BLaER1 treated with 17β-estradiol and CSF1 and Interleukin-3, amounts not matched to agents 10 nM and 100 nM (cell line): ENCODE data around the gene ZNF792.

Source experiments
- H3K27ac ChIP-seq, 11 experiments: shearing (Covaris generic); formaldehyde crosslinking; 2 replicates each; pipeline ENCODE4 v1.8.1; 2022
- H3K27me3 ChIP-seq, 11 experiments: shearing (Covaris generic); formaldehyde crosslinking; 2 replicates each; pipeline ENCODE4 v1.8.1; 2022
- H3K36me3 ChIP-seq, 11 experiments: shearing (Covaris generic); formaldehyde crosslinking; 2 replicates each; pipeline ENCODE4 v1.8.1; 2022
- H3K4me1 ChIP-seq, 10 experiments: shearing (Covaris generic); formaldehyde crosslinking; 2 replicates each; pipeline ENCODE4 v1.8.1; 2022
- H3K4me2 ChIP-seq, 11 experiments: shearing (Covaris generic); formaldehyde crosslinking; 2 replicates each; pipeline ENCODE4 v1.8.1; 2022
- H3K4me3 ChIP-seq, 10 experiments: shearing (Covaris generic); formaldehyde crosslinking; 2 replicates each; pipeline ENCODE4 v1.8.1; 2022
- H3K9ac ChIP-seq, 11 experiments: shearing (Covaris generic); formaldehyde crosslinking; 2 replicates each; pipeline ENCODE4 v1.8.1; 2022
- H3K9me3 ChIP-seq, 11 experiments: shearing (Covaris generic); formaldehyde crosslinking; replicated peaks in 1 of 11; 2 replicates each; pipeline ENCODE4 v1.8.1; 2022
- H4K20me1 ChIP-seq, 11 experiments: shearing (Covaris generic); formaldehyde crosslinking; 2 replicates each; pipeline ENCODE4 v1.8.1; 2022
- Cebpa-rat ChIP-seq, 11 experiments: shearing (Covaris generic); IDR thresholded peaks; 2 replicates each; pipeline ENCODE4 v1.8.1; 2022

The ZNF792 gene

DNA sequence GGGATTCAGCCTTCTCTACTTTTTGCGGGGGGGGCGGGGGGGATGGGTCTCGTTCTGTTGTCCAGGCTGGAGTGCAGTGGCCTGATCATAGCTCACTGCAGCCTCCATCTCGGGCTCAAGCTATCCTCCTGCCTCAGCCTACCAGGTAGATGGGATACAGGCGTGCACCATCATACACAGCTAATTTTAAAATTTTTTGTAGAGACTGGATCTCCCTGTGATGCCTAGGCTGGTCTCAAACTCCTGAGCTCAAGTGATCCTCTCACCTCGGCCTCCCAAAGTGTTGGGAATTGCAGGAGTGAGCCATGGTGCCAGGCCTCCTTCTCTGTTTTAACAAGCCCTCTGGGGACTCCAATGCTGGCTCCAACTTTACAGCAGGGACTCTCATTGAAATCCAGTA, 569 bp upstream of the ZNF792 start:
- no peak for TF ChIP-seq Cebpa-rat (IDR thresholded peaks at IDR 0.05)
- Histone ChIP-seq H3K27ac (no peak overlapping the region), H3K4me1 (peaks cover 15 to 19% (median 18%) of the 10 kb centered on the region in 10 experiments), H3K36me3 (peaks cover 23 to 31% (median 27%) of the 10 kb centered on the region in 11 experiments), H4K20me1 (no peaks in the 10 kb centered on the region), H3K4me2 (peak overlapping the region in 7 of 11 experiments; percentile 79 to 92 (median 87); a peak in 8 of 22 replicates), H3K27me3 (no peaks in the 10 kb centered on the region; a peak in 1 of 22 replicates), H3K9ac (peak overlapping the region in 1 of 11 experiments; percentile 82; a peak in 1 of 22 replicates), H3K9me3 (peaks cover 71 to 80% (median 77%) of the 10 kb centered on the region in 11 experiments), H3K4me3 (peak overlapping the region in 4 of 10 experiments; percentile 93 to 98 (median 95); a peak in 6 of 20 replicates)

DNA sequence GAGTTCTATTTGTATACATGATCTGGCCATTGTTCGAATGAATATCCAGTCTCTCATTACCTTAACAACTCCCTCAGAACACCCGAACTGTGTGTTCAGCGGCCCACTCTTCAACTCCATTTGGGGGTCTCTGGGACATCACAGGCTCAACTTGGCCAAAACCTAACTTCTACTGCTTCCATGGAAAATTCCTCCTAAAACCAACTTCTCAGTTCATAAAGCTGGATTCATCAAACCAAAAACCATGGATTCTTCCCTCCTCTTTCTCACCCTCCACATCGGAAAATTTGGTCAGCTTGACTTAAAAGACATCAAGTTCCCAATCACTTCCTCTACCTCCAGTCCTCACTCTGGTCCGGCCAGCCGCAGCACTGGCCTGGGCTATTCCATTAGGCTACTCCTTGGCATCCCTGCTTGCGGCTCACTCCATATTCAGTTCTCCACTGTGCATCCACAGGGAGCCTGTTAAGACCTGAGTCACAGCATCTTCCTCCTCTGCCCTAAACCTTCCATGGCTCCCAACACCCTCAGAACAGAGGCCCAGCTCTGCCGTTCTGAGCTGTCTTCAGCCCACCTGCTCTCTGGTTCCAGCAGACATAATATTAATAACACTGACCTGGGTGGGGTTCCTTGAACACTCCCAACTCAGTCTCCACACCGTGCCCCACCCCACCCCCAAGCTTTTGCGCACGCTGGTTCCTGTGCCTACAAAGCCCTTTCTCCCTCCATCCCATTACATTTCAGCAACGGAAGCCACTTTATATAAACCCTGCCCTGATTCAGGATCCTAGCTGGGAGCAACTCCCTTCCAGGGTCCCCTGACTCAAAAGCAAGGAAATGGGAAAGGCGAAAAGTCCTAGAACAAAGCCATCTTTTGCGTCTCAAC, 1.1 kb downstream of the ZNF792 start:
- H3K4me3 ChIP-seq: peak overlapping the region; percentile 91 to 99 (median 98)
- TF ChIP-seq Cebpa-rat (IDR thresholded peaks at IDR 0.05): no peak
- H3K9ac ChIP-seq: peak overlapping the region; percentile 78 to 89 (median 86)
- peaks cover 39 to 46% (median 43%) of the 10 kb centered on the region in 11 experiments for H3K36me3 ChIP-seq
- peak overlapping the region; percentile 35 to 82 (median 77); a peak in 21 of 22 replicates for H3K27ac ChIP-seq
- peak overlapping the region; percentile 79 to 98 (median 88) for H3K4me2 ChIP-seq
- H3K4me1 ChIP-seq: peaks cover 15 to 19% (median 18%) of the 10 kb centered on the region in 10 experiments
- peaks cover 71 to 80% (median 77%) of the 10 kb centered on the region in 11 experiments for H3K9me3 ChIP-seq
- no peaks in the 10 kb centered on the region for H4K20me1 ChIP-seq
- H3K27me3 ChIP-seq: peaks cover 0 to 7% (median 0%) of the 10 kb centered on the region in 11 experiments; a peak in 3 of 22 replicates

DNA sequence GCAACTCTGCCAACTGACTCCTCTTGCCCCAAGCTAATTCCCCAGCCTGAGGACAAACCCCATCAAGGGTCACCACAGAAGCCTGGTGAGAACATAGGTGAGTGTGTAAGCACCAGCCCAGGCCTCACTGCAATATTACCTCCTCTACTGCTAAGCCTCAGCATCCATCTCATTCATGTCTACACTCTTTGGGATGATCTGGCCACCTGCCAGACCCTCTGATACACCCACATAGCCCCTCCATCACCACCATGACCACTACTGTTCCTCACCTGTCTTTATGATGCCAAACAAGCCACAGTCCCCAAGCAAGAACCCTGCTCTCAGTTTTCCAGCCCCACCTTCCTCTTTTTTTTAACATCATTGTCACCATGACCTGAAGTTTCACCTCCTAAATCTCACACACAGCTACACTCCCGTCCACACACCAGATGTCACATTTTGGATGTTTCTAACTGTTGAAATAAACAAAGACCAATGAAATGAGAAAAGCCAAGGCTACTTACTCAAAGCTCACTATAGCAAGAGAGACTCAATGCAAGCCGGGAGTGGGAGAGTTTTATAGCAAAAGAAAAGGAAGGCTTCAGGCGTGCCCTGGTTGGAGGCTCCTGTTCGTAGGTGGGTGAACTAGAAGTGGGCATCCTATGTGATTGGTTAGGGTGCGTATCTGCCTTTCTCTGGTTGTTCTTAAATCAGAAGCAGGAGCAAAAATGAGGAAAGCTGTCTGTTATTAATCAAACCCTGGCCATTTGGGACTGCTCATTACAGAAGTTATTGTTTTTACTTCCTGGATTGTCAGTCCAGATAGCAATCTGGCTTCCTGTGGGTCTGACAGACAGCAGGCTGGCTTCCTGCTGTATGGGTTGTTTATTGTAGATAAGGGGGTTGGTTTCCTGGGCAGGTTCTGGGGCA, 2.0 kb downstream of the ZNF792 start:
- Histone ChIP-seq H3K27ac (peak overlapping the region in 9 of 11 experiments; percentile 68 to 82 (median 77); a peak in 17 of 22 replicates), H3K4me3 (peak overlapping the region; percentile 91 to 99 (median 98)), H3K27me3 (peaks cover 0 to 7% (median 0%) of the 10 kb centered on the region in 11 experiments; a peak in 3 of 22 replicates), H3K36me3 (peaks cover 48 to 55% (median 52%) of the 10 kb centered on the region in 11 experiments), H3K4me1 (peaks cover 15 to 19% (median 18%) of the 10 kb centered on the region in 10 experiments), H3K9ac (peak overlapping the region in 7 of 11 experiments; percentile 78 to 87 (median 85); a peak in 9 of 22 replicates), H3K4me2 (peak overlapping the region; percentile 79 to 98 (median 88)), H4K20me1 (no peaks in the 10 kb centered on the region), H3K9me3 (peaks cover 71 to 80% (median 77%) of the 10 kb centered on the region in 11 experiments)
- TF ChIP-seq Cebpa-rat (IDR thresholded peaks at IDR 0.05): no peak

DNA sequence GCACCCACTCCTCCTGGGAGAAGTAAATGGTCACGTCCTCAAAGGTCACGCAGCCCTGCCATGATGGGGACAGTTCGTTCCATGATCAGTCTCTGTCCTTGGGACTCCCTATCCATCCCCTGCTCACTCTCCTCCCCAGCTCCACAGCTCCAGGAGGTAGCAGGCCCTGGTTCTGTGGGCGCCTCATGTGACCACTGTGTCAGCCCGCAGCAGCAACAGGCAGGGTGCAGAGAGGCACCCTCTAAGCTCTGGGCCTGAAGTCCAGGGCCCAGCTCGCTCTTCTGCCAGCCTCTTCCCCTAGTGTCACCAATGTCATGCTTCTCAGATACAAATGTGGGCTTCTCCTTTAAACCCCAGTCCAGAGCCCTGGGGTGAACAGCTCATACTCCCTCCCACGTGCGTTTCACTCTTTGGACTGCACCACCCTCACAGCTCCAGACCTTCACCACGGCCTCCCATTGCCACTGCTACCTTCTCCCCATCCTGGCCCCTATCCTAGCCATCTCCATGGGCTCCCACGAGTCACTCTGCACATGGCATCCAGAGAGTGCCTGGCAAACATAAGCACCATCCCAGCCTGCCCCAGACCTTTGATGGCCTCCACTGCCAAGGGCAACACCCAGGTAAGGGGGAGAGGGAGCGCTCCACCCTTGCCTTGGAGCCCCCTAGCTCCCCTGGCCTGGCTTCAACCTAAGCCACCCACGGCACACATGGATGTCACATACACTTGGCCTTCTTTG, 2.9 kb downstream of the ZNF792 start:
- Histone ChIP-seq H3K9ac (no peak overlapping the region), H3K4me3 (peak overlapping the region; percentile 91 to 99 (median 98); a peak in 18 of 20 replicates), H3K9me3 (peaks cover 73 to 80% (median 77%) of the 10 kb centered on the region in 11 experiments), H3K27me3 (peaks cover 0 to 7% (median 0%) of the 10 kb centered on the region in 11 experiments; a peak in 3 of 22 replicates), H3K27ac (peak overlapping the region in 2 of 11 experiments; percentile 77 to 81; a peak in 3 of 22 replicates), H3K4me1 (peaks cover 15 to 19% (median 18%) of the 10 kb centered on the region in 10 experiments), H3K4me2 (peak overlapping the region in 5 of 11 experiments; percentile 79 to 93 (median 87); a peak in 6 of 22 replicates), H3K36me3 (peaks cover 58 to 63% (median 62%) of the 10 kb centered on the region in 11 experiments), H4K20me1 (no peaks in the 10 kb centered on the region)
- TF ChIP-seq Cebpa-rat (IDR thresholded peaks at IDR 0.05): no peak

DNA sequence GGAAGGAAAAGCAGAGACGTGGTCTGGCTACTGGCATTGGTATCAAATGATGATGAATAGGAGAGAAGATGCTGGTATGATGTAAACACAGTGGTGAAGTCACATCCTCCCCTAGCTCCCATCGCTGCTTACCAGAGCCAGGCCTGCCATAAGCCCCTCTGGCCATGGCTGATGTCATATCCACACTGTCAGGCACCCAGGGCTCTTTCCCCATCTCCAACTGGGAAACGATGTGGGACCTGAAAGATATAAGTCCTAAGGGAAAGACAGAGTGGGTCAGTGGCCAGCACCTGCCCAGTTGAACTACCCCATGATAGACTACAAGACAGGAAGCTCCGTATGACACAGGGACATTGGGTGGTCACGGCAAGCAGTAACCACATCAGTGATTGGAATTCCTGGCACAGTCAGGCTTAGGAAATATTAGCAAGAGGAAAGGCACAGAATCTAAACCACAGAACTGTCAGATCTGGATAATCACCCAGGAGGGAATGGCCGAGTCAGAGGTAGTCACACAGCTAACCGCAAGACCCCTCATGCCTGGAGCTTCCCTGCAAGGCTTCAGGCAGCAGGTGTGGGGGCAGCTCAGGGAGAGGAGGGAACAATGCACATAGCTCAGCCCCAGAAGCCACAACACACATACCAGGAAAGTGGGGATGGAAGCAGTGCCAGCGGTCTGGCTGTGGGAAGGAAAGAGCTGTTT, 3.8 kb downstream of the ZNF792 start:
- no peak overlapping the region for H3K27ac ChIP-seq

DNA sequence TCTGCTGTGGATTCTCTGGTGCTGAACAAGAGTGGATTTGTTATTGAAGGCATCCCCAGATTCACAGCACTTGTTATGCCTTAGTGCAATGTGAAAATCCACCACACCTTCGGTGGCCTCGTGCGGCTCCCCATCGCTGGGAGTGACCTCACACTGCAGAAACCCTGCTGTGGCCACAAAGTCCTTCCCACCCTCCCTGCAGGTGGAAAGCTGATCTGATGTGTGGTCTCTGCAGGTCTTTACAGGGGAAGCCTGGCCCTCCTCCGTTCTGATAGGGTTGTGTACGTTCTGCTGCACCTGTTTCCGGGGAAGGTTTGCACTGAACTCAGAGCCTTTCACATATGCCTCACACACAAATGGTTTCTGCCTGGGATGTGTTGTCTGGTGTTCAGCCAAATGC, 5.0 kb downstream of the ZNF792 start:
- peaks cover 15 to 19% (median 18%) of the 10 kb centered on the region in 10 experiments for H3K4me1 ChIP-seq
- H3K9me3 ChIP-seq: peaks cover 85 to 90% (median 89%) of the 10 kb centered on the region in 11 experiments
- H3K27me3 ChIP-seq: peaks cover 0 to 7% (median 0%) of the 10 kb centered on the region in 11 experiments; a peak in 3 of 22 replicates
- H3K9ac ChIP-seq: no peak overlapping the region
- peak overlapping the region; percentile 20 to 99 (median 92) for H3K4me3 ChIP-seq
- no peak overlapping the region for H3K27ac ChIP-seq
- H3K4me2 ChIP-seq: no peak overlapping the region
- peaks cover 75 to 84% (median 82%) of the 10 kb centered on the region in 11 experiments for H3K36me3 ChIP-seq
- no peaks in the 10 kb centered on the region for H4K20me1 ChIP-seq
- TF ChIP-seq Cebpa-rat (IDR thresholded peaks at IDR 0.05): no peak

More for the DNA sequence above, 3.8 kb downstream of the ZNF792 start:
- Histone ChIP-seq H3K9ac (no peak overlapping the region), H3K27me3 (peaks cover 0 to 7% (median 0%) of the 10 kb centered on the region in 11 experiments; a peak in 3 of 22 replicates), H4K20me1 (no peaks in the 10 kb centered on the region), H3K4me2 (no peak overlapping the region), H3K9me3 (peaks cover 73 to 80% (median 77%) of the 10 kb centered on the region in 11 experiments), H3K36me3 (peaks cover 66 to 72% (median 70%) of the 10 kb centered on the region in 11 experiments), H3K4me3 (peak overlapping the region in 9 of 10 experiments; percentile 91 to 99 (median 98); a peak in 16 of 20 replicates), H3K4me1 (peaks cover 15 to 19% (median 18%) of the 10 kb centered on the region in 10 experiments)
- no peak for TF ChIP-seq Cebpa-rat (IDR thresholded peaks at IDR 0.05)
